Activated CD8-positive, alpha-beta memory T cell treated with anti-CD3 and anti-CD28 coated beads for 24 hours (primary cell): ENCODE measurements around the gene USP9X.
"Not testable (repeated sequence)": the region's sequence is repeated elsewhere in the genome, so short reads cannot be mapped to it uniquely, and the experiment has no call there.

Source experiments
- DNase-seq: peaks from one replicate; pipeline ENCODE4 v3.0.0-alpha.2; 2020

Gene USP9X

GRCh38 chrX:41084893-41085511 is at the start of gene USP9X:
Gene USP9X, plus strand, starts transcription at chrX:41085445. Its CDS starts 38,184 bp downstream, at chrX:41123629.
- peak; percentile 94 for DNase-seq

- no peak for DNase-seq
Observed at GRCh38 chrX:41035582-41035981, 49.7 kb upstream of the USP9X start.

GRCh38 chrX:41036668-41037326 is 48.4 kb upstream of the USP9X start:
- peak; percentile 9 for DNase-seq

GRCh38 chrX:41043196-41043595 is 42.0 kb upstream of the USP9X start:
- no peak for DNase-seq

- DNase-seq: no peak
Observed at GRCh38 chrX:41043674-41044345, 41.4 kb upstream of the USP9X start.

GRCh38 chrX:41045960-41046567 is 39.2 kb upstream of the USP9X start:
- no peak for DNase-seq

- no peak for DNase-seq
Observed at GRCh38 chrX:41047878-41048534, 37.2 kb upstream of the USP9X start.

- no peak for DNase-seq
Observed at GRCh38 chrX:41050359-41050758, 34.9 kb upstream of the USP9X start.

GRCh38 chrX:41051288-41051687 is 34.0 kb upstream of the USP9X start:
- no peak for DNase-seq

- DNase-seq: no peak
Observed at GRCh38 chrX:41055740-41056139, 29.5 kb upstream of the USP9X start.

GRCh38 chrX:41063276-41063675 is 22.0 kb upstream of the USP9X start:
- DNase-seq: not testable (repeated sequence)

GRCh38 chrX:41064018-41064417 is 21.2 kb upstream of the USP9X start:
- DNase-seq: no peak

GRCh38 chrX:41066391-41066790 is 18.9 kb upstream of the USP9X start:
- DNase-seq: no peak

- no peak for DNase-seq
Observed at GRCh38 chrX:41066969-41067368, 18.3 kb upstream of the USP9X start.

GRCh38 chrX:41067721-41068120 is 17.5 kb upstream of the USP9X start:
- DNase-seq: no peak

- DNase-seq: no peak
Observed at GRCh38 chrX:41076742-41077141, 8.5 kb upstream of the USP9X start.

GRCh38 chrX:41081821-41082220 is 3.4 kb upstream of the USP9X start:
- DNase-seq: no peak

GRCh38 chrX:41082783-41083182 is 2.5 kb upstream of the USP9X start:
- no peak for DNase-seq

GRCh38 chrX:41084044-41084892 is 977 bp upstream of the USP9X start:
- DNase-seq: peak; percentile 100

- peak; percentile 87 for DNase-seq
Observed at GRCh38 chrX:41085512-41085877, 250 bp downstream of the USP9X start.

- peak; percentile 82 for DNase-seq
Observed at GRCh38 chrX:41085878-41086626, 807 bp downstream of the USP9X start.

- no peak for DNase-seq
Observed at GRCh38 chrX:41086627-41086932, 1.3 kb downstream of the USP9X start.
